Activated naive CD8-positive, alpha-beta T cell treated with anti-CD3 and anti-CD28 coated beads, Interleukin-2, amount 50 U/mL, for 16 hours (primary cell): ENCODE measurements around the gene RNU1-4.
"Not testable (repeated sequence)": the region's sequence is repeated elsewhere in the genome, so short reads cannot be mapped to it uniquely, and the experiment has no call there.

Source experiments
- DNase-seq: peaks from one replicate; pipeline ENCODE4 v3.0.0-alpha.2; 2020; ENCODE audit warnings: low read depth, low spot score

The RNU1-4 gene

GRCh38 chr1:16728243-16728949, 11.9 kb upstream of the RNU1-4 start:
- DNase-seq, result not testable (repeated sequence)

GRCh38 chr1:16732254-16732896, 7.9 kb upstream of the RNU1-4 start:
- not testable (repeated sequence) for DNase-seq

- DNase-seq, result not testable (repeated sequence)
These were observed 914 bp downstream of the RNU1-4 start for GRCh38 chr1:16741230-16741629.

- DNase-seq, result not testable (repeated sequence)
These were observed 7.3 kb downstream of the RNU1-4 start for GRCh38 chr1:16747660-16748059.

GRCh38 chr1:16748710-16749109, 8.4 kb downstream of the RNU1-4 start:
- DNase-seq, result not testable (repeated sequence)

GRCh38 chr1:16749910-16750888, 9.9 kb downstream of the RNU1-4 start:
- not testable (repeated sequence) for DNase-seq

- DNase-seq, result not testable (repeated sequence)
These were observed 12.5 kb downstream of the RNU1-4 start for GRCh38 chr1:16752770-16753169.

GRCh38 chr1:16755385-16755784, 15.1 kb downstream of the RNU1-4 start:
- not testable (repeated sequence) for DNase-seq

- DNase-seq, result not testable (repeated sequence)
These were observed 15.6 kb downstream of the RNU1-4 start for GRCh38 chr1:16755932-16756331.

- not testable (repeated sequence) for DNase-seq
These were observed 17.3 kb downstream of the RNU1-4 start for GRCh38 chr1:16757574-16757973.

GRCh38 chr1:16758060-16758459, 17.7 kb downstream of the RNU1-4 start:
- DNase-seq, result not testable (repeated sequence)

- not testable (repeated sequence) for DNase-seq
These were observed 18.8 kb downstream of the RNU1-4 start for GRCh38 chr1:16759041-16759493.

GRCh38 chr1:16759650-16760455, 19.5 kb downstream of the RNU1-4 start:
- DNase-seq, result not testable (repeated sequence)

- not testable (repeated sequence) for DNase-seq
These were observed 20.1 kb downstream of the RNU1-4 start for GRCh38 chr1:16760456-16760765.

GRCh38 chr1:16760801-16761200, 20.5 kb downstream of the RNU1-4 start:
- DNase-seq, result not testable (repeated sequence)

- DNase-seq, result not testable (repeated sequence)
These were observed 24.0 kb downstream of the RNU1-4 start for GRCh38 chr1:16764248-16764819.

- not testable (repeated sequence) for DNase-seq
These were observed 24.7 kb downstream of the RNU1-4 start for GRCh38 chr1:16764820-16765655.

GRCh38 chr1:16765731-16766605, 25.7 kb downstream of the RNU1-4 start:
- not testable (repeated sequence) for DNase-seq
